CD4-positive, alpha-beta T cell treated with Interleukin-4 for 4 hours (primary cell): ENCODE measurements around the gene CPVL.

ENCODE experiments used
- DNase-seq: peaks from one replicate; pipeline ENCODE4 v3.0.0-alpha.2; 2020

The CPVL gene

DNA sequence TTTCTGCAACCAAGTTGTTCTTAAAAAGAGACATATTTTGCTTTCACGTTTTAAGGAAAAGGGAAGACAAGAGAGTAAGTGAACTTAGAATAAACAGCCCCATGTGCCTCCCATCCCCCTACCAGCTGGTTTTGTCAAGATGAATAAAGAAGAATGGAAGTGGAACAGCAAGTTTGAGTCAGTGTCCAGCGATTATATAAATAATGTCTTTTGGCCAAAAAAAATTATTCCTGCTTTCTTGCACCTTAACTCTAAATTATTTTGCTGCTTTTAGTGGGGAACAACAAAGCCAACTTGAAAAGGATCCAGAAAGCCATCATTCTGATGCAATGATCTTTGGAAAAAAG, 105.8 kb downstream of the CPVL start:
- DNase-seq = no peak

DNA sequence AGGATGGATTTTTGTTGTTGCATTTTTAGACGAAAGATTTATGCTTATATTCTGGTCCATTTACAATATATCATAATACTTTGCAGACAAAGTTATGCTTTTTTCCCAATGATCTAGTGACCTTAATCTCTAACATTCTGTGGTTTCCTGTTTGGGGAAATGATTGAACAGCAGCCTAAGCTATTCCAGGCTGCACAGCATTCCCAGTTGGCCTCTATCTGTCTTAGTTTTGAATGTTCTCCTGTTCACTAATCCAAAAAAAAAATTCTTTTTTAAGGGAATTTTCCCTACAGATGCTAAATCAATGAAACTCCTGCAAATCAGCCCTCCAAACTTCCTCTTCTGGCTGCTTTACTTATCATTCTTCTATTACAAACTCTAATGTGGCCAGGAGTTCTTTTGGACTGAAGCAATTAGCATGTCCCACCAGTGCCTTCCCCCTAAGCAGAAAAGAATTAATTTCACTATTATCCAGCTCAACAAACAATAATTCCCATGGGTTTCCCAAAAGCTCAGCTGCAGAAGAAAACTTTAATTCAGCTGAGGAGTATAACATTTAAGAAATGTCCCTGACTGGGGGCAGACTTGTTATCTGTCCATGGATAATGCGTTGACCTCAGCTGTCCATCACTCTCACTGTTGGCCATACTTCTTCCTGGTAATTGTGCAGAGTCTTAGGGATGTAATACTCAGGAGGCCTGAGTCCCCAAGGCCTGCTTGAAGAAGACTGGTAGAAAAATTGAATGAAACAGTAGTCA, 106.3 kb downstream of the CPVL start:
- no peak for DNase-seq

DNA sequence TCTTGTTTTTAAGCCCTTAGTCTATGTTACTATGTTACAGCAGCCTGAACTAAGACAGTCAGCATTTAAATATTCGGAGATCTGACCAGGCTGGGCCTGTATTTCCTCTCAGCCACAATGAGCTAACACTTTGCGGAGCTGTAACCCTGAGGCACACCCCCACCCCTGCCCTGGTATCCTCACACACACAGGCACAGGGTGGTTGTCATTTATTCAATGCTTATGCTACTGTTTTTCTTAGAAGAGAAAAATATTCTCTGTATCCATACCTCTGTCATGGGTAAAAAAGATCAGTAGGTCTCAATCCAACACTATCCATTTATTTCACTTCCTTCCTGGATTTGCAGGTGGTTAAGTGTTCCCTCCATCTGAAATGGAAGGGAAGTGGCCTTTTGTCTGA, 107.9 kb downstream of the CPVL start:
- DNase-seq = peak; percentile 18

DNA sequence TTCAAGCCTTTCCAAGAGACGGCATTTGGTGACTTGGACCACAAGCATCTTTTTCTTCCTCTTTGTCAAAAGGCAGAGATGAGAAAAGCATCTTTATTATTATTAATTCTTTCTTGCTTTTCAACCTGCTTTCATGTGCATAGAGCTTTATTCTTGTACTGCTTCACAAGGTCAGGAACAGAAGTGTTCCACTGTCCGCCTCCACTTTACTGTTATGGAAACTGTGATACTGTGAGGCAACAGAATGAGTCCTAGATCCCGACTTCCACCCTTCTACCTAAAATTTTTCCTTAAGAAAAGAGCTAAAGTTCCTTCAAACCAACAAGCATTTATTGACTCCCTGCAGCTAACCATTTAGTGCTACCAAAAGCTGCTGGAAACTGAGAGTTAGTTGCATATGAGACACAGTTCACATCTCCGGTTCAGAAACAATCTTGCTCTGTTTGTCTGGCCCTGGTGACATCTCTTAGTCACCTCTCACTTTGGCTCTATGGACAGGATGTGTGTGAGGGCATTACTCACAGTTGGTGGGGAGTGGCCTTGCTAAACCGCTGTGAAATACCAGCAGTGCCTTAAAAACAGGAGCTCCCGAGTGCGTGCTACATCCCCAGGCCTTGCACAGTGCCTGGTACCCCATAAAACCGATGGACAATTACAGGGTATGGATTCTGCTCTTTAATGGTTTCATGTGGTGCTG, 111.1 kb downstream of the CPVL start:
- DNase-seq = peak; percentile 33

DNA sequence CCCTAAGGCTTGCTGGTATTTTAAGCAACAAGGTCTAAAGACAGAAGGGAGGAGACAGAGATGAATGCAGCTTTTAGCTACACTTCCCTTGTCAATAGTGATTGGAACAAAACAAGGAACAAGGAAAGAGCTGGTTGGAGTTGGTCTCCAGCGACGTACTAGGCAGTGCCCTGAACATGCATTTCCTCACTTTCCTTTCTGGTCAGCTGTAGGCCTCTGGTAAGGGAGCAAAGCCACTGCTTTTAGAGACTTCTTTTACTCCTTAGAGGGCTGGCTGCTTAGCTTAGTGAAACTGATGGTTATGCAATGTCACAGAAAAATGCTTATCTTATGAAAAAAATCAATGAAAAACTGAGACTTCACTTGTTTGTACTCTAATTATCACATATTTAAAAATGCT, 112.8 kb downstream of the CPVL start:
- DNase-seq = no peak

DNA sequence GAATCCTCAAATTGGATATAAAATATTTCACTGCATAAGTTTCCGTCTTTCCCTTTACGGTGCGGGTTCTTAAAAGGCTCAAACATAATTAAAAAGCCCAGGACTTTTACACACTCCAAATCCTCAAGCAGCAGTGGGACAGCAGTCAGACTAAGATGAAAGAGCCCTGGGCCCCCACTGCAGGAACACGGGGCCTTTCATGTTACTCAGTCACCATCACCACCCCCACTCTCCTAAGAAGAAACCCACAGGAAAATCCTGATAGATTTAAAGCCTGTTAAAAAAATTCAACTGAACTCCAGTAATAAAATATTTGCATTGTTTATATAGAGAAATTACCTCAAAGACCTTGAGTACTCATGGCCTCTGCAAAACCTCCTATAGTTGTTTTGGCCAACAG, 114.2 kb downstream of the CPVL start:
- no peak for DNase-seq

DNA sequence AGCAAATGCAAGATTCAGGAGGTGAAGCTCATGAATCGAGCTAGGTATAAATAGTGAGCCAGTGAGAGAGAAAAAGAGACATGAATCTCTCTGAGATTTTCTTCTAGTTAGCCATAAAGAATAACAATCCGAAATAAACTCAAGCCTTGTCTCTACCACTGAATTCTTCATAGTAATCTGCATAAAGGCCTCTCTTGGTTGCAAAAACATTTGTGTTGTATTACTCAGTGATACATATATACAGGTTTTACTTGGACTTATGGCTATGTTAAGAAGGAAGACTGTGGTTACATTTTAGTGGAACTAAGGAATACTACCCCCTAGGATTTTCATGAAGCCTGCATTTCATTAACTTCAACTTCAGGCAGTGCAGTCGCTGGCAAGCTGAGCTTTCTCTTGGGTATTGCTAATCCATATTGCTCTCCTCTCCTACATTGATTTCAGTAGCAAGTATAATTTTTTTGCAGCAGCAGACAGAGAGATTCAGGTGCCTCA, 115.5 kb downstream of the CPVL start:
- DNase-seq = no peak

DNA sequence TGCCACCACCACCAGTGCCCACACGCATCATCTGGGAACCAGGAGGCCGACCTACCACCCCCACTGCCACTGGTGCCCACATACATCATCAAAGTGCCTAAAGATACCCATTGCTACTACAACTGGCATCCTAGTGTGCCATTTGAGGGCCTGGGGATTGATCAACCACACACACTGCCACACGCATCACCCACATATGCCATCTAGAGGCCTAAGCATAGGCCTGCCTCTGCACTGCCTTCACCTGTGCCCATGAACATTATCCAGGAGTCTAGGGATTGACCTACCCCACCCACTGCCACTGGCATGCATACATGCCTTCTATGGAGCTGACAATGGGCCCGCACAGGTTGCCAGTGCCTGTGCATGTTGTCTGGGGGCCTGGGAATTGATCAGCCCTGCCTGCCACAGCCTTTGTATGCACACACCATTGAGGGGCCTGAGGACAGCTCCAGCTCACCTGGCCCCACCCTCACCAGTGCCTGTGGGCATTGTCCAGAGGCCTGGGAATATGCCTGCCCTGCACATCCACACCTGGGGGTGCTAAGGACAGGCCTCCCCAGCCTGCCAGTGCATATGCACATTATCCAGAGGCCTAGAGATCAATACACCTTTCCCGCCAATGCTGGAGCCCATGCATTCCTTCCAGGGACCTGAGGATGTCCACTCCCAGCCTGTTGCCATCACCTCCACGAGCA, 123.9 kb downstream of the CPVL start:
- no peak for DNase-seq

DNA sequence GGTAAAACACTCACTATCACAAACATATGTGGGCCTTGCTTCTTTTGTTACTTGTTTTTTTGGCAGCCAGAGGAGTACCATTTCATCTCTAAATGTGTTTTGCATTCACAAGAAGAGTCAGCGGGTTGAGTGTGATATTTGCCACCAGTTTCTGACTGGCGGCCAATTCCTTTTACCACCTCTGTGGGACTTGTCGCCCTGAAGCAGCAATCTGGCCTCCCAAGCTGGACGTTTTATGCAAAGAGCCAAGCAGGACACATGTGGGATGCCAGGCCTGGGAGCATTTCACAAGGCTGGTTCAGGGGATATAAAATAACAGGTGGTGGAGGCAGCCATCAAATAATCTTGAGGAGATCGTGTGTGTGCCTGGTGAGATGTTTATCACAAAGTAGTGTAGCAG, 126.4 kb downstream of the CPVL start:
- no peak for DNase-seq

DNA sequence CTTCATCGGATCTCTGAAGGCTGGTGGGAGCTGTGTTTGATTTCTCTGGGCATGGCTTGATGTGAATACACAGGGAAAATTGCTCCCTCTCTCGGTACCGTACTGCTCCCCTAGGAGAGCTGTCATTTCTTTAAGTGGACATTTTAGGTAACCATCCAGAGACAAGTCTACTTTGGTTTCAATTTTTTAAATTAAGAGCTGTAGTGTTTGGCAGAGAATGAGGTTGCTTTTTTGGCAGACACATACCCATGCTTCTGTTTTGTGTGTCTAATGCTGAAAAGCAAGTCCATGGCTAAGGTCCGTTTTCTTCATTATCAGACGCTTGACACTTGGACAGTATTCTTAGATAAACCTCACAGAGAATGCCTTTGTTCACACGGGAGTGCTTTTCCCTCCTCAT, 127.0 kb downstream of the CPVL start:
- DNase-seq = no peak

DNA sequence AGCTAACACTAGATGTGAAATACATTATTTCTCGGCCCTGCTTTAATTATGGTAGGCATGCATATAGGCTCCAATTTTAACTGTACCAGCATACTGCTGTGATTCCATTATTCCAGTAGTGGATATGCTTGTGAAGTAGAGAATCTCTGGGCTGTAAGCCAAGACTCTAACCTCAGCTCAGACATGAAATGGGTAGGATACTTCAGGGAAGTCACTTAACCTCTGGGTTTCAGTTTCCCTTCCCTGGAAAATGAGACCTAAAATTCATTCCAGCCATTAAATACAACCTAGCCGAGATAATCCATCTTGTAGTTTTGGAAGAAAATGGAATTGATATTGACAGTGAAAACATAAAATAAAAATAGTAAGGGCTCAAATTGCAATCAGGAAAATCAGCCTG, 128.6 kb downstream of the CPVL start:
- no peak for DNase-seq

DNA sequence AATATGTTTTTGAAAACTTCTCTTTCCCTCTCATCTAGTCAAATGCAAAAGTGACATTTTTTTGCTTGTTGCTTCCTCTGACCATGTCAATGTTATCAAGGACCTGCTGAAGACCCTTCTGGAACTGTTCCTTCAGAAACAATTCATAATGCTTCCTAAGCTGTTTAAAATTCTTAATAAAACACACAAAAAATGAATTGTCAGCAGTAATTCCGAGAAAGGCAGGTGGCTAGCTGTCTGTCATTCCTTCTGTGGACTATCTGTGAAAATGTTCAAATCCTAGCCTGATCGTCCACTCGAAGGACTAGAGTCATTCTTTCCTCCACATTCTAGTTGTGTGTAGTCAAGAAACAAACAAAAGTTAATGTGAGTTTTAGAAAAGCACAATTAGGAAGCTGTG, 131.6 kb downstream of the CPVL start:
- no peak for DNase-seq

DNA sequence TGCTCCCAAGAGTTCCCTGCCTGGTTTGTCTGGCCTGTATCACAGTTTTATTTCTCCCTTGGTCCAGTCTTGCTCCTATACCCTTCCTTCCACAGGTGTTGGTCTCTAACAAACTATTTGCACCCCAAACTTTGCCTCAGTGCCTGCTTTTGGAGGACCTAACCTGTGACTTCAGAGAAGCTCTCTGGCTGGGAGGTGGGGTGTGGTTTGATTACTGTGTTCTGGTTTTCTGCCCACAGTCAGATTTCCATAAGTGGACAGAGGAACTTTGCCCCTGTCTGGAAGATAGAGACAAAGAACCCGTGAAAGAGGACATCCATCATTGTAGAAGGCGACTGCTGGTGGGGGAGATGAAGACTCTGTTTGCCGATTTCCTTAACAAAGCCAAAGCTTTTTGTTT, 132.4 kb downstream of the CPVL start:
- DNase-seq = no peak

DNA sequence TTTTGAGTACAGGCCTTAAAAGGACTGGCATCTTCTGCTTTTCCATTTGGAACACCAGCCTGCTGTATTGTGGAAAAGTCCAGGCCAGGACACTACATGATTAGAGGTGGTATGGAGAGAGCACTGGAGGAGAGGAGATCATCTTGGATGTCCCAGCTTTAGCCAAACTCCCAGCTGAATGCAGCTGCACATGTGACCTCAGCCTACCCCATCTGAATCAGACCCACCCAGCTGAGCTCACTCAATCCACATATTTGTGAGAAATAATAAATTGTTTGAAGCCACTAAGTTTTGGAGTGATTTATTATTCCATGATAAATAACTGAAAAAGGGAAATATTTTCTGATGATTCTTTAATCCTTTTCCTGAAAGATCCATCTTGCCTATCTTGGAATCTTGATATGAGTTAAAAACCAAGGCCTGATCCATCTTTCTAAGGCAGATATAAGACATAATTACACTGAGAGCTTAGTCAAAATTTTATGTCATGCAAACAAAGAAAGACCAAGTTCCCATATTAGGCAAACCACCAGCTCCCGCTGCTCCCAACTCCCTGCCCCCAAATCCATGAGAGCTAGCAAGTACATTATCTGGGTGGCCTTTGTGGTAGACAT, 133.1 kb downstream of the CPVL start:
- DNase-seq = no peak

DNA sequence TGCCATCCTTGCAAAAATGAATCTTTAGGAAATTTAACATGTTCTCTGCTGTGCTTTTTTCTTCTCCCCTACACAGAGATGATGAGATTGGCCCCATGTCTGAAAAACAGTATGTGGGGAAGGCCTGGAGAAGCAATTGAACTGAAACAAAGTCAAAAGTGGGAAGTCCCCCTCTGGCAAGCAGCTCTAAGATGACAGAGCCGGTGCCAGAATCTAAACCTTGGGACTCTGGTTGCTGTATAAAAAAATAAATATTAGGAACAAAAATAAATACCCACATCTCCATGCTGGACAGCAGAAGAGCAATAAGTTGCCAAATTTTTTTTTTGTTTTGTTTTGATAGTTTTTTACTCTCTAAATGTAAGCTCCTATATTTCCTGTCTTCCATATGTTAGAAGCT, 136.4 kb downstream of the CPVL start:
- DNase-seq = no peak

DNA sequence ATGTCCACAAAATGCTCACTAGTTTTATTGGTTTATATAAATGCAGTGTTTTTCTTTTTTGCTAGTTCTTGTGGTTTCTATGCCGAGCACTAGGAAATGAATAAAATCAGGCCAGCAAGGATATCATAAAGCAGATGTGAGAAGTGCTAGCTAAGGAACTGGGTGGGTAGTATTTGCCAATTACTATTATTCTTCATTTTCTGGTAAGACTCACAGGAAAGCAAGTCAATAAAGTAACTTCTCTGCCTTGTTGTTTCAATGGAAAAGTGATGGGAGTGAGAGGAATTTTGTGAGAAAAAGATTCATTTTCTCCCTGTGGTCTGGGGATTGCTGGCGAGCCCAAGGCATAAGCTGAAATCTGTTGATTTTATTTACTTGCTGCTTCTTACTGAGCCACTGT, 137.7 kb downstream of the CPVL start:
- no peak for DNase-seq

DNA sequence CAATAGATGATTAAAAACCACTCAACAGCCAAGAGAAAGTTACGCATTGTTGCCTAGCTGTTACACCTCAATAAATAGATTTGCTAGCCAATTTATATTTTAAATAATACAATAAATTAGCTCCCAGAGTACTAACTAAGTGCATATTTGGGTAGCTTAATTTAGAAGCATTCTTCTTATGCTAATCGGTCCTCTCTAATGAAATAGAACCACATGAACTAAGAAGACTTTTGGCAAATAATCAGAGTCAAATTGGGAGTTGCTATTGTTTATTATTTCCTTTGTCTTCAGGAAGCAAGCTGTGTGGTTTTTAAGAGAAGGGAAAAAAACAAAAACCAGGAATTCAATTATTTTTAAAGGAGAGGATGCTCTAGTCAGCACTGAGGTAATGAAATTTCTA, 139.2 kb downstream of the CPVL start:
- DNase-seq = no peak

DNA sequence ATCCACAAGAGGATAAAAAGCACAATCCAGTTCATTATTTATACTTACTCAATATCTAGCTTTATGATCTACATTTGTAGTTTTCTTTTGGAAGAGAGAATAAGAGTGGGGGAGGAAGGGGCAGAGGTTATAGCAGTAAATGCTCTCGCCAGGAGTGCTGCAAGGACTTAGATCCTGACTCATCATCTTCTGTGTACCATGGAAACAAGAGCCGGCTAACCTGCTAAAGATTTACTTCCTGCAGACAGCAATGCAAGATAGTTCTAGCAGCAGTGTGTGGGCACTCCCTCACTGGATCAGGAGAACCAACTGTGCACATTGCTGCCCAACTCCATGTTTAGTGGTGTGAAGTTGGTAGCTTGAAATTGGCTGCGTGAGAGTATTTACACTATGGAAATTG, 140.5 kb downstream of the CPVL start:
- no peak for DNase-seq

DNA sequence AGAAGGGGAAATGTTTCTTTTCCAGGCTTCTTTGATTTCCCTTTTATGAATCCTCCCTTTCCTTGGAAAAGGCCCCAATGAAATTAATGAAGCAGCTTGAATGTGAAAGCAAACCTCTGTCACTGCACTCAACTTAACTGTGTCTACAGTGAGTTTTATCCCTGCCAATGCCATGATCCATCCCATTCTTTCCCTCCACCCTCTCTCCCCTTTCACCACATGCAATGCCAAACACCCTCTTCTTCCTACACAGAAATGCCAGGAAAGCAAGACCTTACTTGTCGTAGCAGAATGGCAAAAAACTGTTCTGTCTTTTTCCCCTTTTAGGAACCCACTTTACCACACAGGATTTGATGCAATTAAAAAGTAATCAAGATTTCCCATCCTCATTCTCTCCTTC, 140.9 kb downstream of the CPVL start:
- no peak for DNase-seq

DNA sequence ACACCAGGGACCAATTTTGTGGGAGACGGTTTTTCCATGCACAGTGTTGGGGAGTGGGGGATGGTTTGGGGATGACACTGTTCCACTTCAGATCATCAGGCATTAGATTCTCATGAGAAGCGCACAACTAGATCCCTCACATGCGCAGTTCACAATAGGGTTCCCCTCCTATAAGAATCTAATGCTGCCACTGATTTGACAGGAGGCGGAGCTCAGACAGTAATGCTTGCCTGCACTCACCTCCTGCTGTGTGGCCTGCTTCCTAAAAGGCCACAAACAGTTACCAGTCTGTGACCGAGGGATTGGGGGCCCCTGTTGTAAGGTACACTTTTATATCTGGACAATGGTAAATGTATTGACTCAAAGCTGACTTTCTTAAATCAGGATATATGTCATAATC, 142.6 kb downstream of the CPVL start:
- no peak for DNase-seq

DNA sequence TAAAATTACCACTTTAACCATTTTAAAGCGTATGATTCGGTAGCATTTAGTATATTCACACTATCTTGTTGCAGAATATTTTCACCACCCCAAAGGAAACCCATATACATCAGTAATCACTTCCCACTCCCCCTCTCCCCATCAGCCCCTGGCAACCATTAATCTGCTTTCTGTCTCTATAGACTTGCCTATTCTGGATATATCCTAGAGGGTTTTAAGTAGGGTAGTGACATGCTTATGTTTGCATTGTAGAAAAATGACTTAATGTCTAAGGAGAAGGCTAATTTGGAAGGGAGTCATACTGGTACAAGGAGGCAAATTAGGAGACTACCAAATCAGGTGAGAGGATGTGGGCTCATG, 145.6 kb downstream of the CPVL start:
- DNase-seq = no peak

DNA sequence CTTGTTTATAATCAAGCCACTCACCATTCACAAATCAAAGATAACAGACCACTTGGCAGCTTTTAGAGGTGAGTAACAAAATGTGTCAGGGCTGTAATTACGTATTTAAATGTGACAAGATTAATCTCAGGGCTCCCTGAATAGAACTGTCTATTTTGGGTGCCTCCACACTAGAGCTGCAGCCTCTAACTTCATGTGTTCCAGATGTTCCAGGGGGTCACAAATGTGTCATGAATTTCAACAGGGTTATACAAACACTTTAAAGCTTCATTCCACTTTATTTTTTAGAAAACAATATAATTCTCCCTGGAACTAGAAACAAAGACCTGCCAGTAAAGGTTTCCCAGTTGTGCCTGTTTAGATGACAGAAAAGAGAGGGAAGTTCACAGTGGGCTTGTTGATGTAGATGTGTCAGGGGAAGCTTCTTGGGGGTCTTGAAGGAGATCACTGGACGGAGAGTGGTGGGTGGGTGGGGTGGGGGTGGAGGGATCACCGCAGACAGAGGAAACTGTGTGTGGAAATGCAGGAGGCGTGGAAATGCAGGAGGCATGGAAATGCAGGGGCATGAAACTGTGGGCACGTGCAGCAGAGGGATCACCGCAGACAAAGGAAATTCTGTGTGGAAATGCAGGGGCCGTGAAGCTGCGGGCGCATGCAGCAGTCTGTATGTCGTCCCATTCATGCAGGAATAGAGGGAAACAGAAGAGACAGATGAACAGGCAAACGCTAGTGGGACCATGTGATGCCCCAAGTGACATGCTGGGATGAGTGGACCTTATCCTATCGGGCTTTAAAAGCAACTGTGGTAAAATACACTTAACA, 146.2 kb downstream of the CPVL start:
- no peak for DNase-seq

DNA sequence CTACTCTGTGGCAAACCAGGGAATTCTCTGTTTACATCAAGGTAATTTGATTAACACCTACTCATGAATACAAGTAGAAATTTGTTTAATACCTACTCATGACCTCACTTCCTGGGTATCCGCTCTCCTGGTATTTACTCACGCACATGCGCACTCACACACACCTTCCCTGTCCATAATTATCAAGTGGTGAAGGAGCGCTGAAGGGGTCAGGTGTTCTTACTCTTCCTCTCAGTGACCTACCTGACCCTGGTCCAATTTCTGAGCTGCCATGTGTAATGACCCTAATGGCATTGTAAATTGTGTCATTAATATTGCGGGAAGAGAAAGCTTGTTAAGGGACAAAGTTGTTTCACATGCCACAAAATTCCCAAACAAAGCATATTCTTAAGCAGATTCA, 146.9 kb downstream of the CPVL start:
- DNase-seq = no peak
